Stomach smooth muscle (tissue), 2 donors: Measurements from ENCODE around the gene SLC38A9.
A peak's percentile ranks its signal among the peaks of the same experiment; 100 is the strongest.
"Not testable (repeated sequence)": the region's sequence is repeated elsewhere in the genome, so short reads cannot be mapped to it uniquely, and the experiment has no call there.

ENCODE experiments used
- H3K27ac ChIP-seq: one replicate; pipeline ENCODE4 v1.7.0; 2013; ENCODE audit warnings: mild to moderate bottlenecking, low read length, inconsistent platforms
- H3K27me3 ChIP-seq, 2 donors: one replicate each; pipeline ENCODE4 v1.7.0; 2013; ENCODE audit warnings: low read length in 2 of 2; ENCODE audit not compliant: insufficient read depth in 2 of 2, control insufficient read depth in 1 of 2
- H3K36me3 ChIP-seq, 2 donors: one replicate each; pipeline ENCODE4 v1.7.0; 2013; ENCODE audit warnings: low read length in 2 of 2; ENCODE audit not compliant: control insufficient read depth in 2 of 2, insufficient read depth in 2 of 2
- H3K4me1 ChIP-seq: one replicate; pipeline ENCODE4 v1.7.0; 2013; ENCODE audit warnings: low read length; ENCODE audit not compliant: control insufficient read depth, insufficient read depth
- H3K4me3 ChIP-seq, 2 donors: one replicate each; pipeline ENCODE4 v1.7.0; 2013; ENCODE audit warnings: low read length in 2 of 2
- H3K9ac ChIP-seq, 2 donors: one replicate each; pipeline ENCODE4 v1.7.0; 2013; ENCODE audit warnings: low read length in 2 of 2, mild to moderate bottlenecking in 1 of 2
- H3K9me3 ChIP-seq, 2 donors: one replicate each; pipeline ENCODE4 v1.7.0; 2013; ENCODE audit warnings: low read length in 2 of 2; ENCODE audit not compliant: control insufficient read depth in 2 of 2
- donor health status: healthy.
- donor health status: Pancreatic carcinoma.

SLC38A9 gene

DNA sequence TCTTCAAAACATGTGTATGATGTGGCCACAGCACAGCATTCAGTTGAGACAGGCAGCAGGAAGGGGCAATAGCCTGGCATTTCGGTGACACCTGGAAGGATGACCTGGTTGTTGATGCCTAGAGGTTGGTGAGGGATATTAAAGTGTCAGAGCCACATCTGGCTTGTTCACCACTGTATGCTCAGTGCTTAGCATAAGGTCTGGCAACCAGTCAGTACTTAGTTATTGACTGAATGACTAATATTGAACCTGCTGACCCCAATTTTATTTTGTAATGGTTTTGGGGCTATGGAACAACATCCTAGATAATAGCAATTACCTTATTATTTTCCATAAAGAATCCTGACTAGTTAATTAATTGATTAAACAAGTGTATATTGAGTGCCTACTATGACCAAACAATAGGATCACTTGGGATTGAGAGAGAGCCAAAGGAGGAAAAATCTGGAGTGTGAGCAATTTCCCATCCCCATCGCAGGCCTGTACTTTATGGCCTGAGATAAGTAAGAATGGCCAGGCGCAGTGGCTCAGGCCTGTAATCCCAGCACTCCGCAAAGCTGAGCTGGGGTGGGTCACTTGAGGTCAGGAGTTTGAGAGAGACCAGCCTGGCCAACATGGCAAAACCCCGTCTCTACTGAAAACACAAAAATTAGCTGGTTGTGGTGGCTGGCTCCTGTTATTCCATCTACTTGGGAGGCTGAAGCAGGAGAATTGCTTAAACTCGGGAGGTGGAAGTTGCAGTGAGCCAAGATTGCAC lies 91.9 kb downstream of the SLC38A9 start:
- Histone ChIP-seq H3K27ac (no peak overlapping the region), H3K9ac (no peak overlapping the region), H3K27me3 (no peaks in the 10 kb centered on the region), H3K36me3 (no peaks in the 10 kb centered on the region), H3K4me3 (no peak overlapping the region), H3K9me3 (no peaks in the 10 kb centered on the region), H3K4me1 (peaks cover 3% of the 10 kb centered on the region)

DNA sequence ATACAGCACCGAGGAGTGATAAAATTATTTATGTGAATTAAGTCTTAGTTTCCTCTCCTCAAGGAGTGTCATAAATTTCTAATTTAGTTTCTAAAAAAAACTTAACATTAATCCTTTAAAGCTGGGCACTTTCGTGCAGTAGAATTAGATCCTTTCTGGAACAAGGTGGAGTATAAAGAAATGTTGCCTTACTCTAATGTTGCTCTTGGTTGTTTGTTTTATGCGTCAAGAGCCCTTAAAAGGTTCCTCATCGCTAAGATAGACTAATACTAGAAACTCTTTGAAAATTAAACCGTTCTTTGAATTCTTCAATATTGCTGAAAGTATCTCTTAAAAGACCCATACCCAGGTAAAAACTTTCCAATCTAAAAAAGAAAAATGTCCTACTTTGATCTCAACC lies 93.8 kb downstream of the SLC38A9 start:
- Histone ChIP-seq H3K4me3 (no peak overlapping the region), H3K9ac (no peak overlapping the region), H3K9me3 (no peaks in the 10 kb centered on the region), H3K27me3 (no peaks in the 10 kb centered on the region), H3K36me3 (no peaks in the 10 kb centered on the region), H3K27ac (no peak overlapping the region), H3K4me1 (peaks cover 3% of the 10 kb centered on the region)

DNA sequence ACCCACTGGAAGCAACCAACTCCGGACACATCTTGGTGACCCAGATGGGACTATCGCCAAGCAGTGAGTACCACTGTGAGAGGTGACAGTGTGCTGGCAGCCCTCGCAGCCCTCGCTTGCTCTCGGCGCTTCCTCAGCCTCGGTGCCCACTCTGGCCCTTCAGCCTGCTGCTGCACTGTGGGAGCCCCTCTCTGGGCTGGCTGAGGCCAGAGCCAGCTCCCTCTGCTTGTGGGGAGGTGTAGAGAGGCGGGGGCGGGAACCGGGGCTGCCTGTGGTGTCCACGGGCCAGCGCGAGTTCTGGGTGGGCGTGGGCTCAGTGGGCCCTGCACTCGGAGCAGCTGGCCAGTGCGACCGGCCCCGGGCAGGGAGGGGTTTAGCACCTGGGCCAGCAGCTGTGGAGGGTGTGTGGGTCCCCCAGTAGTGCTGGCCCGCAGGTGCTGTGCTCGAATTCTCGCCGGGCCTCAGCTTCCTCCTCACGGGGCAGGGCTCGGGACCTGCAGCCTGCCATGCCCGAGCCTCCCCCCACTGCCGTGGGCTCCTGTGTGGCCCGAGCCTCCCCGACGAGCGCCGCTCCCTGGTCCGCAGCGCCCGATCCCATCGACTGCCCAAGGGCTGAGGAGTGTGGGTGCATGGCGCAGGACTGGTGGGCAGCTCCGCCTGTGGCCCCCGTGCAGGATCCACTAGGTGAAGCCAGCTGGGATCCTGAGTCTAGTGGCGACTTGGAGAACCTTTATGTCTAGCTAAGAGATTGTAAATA lies 98.8 kb downstream of the SLC38A9 start:
- no peak overlapping the region for H3K4me3 ChIP-seq
- no peaks in the 10 kb centered on the region for H3K36me3 ChIP-seq
- H3K27ac ChIP-seq, result no peak overlapping the region
- H3K9me3 ChIP-seq, result no peaks in the 10 kb centered on the region
- no peaks in the 10 kb centered on the region for H3K4me1 ChIP-seq
- H3K27me3 ChIP-seq, result no peaks in the 10 kb centered on the region
- H3K9ac ChIP-seq, result no peak overlapping the region

DNA sequence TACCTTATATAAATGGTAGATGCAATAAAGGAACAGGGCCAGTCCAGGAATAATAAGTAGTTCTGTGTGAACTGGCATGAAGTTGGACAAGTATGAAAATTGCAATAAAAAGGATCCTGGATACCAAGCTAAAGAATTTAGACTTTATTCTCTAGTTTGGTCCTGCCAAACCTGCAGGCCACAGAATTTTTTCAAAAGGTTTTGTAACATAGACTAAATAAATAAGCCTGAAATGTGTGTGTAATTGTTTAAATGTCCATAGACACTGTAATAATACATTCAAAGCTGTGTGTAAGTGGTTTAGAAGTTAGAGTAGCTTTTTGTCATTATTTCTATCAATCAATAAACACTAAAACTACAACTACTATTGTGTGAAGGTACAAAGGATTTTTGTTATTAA lies 101.6 kb downstream of the SLC38A9 start:
- H3K4me3 ChIP-seq, result no peak overlapping the region
- no peak overlapping the region for H3K9ac ChIP-seq
- H3K27me3 ChIP-seq, result no peaks in the 10 kb centered on the region
- no peak overlapping the region for H3K27ac ChIP-seq
- H3K4me1 ChIP-seq, result no peaks in the 10 kb centered on the region
- no peaks in the 10 kb centered on the region for H3K9me3 ChIP-seq
- no peaks in the 10 kb centered on the region for H3K36me3 ChIP-seq

DNA sequence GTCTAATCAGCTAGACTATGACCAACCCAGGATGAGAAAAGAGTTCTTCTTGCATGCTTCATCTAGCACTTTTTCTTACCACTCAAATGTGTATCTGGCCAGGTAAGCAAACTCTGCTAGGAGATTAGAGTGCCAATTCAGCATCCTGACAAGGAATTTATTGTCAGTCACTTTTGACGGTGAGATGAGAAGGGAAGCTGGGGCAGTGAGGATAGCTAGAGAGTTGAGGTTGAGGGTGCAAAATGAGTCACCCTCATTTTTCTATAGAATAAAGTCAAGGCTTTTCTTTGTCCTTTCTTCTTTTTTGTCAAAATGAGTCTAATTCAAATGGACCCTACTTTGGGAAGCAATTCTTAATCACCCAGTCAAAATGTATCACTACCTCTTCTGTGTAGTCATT lies 102.7 kb downstream of the SLC38A9 start:
- no peaks in the 10 kb centered on the region for H3K4me1 ChIP-seq

DNA sequence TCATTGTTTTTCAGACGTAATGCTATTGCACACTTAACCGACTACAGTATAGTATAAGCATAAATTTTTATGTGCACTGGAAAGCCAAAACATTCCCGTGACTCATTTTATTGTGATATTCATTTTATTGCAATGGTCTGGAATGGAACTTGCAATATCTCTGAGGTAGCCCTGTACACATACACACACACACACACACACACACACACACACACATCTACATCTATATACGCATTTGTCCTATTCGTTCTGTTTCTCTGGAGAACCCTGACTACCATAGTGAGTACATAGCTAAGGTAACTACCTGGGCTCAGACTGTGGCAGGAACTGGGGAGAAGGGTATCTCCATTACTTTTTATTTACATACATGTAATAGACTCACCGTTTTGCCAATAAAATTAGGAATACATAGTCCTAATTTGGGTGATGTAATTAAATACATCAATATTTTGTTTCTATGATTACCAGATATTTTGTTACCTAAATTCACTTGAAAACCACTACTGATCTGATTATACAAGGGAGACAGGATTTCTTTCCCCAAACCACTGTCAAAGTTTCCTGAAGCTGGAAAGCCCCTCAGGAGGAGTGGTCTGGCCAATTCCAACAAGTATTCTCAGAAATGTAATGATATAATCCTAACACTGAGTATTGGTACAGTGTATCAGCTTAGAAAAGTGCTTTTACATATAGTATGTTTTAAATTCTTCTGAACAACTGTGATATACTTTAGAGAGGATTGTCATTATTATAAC lies 103.4 kb downstream of the SLC38A9 start:
- no peak overlapping the region for H3K4me3 ChIP-seq
- H3K9ac ChIP-seq, result no peak overlapping the region
- no peaks in the 10 kb centered on the region for H3K36me3 ChIP-seq
- H3K27me3 ChIP-seq, result no peaks in the 10 kb centered on the region
- no peak overlapping the region for H3K27ac ChIP-seq
- no peaks in the 10 kb centered on the region for H3K4me1 ChIP-seq
- H3K9me3 ChIP-seq, result no peaks in the 10 kb centered on the region

More for the DNA sequence above, 102.7 kb downstream of the SLC38A9 start:
- Histone ChIP-seq H3K27ac (no peak overlapping the region), H3K9ac (no peak overlapping the region), H3K9me3 (no peaks in the 10 kb centered on the region), H3K36me3 (no peaks in the 10 kb centered on the region), H3K4me3 (no peak overlapping the region), H3K27me3 (no peaks in the 10 kb centered on the region)

DNA sequence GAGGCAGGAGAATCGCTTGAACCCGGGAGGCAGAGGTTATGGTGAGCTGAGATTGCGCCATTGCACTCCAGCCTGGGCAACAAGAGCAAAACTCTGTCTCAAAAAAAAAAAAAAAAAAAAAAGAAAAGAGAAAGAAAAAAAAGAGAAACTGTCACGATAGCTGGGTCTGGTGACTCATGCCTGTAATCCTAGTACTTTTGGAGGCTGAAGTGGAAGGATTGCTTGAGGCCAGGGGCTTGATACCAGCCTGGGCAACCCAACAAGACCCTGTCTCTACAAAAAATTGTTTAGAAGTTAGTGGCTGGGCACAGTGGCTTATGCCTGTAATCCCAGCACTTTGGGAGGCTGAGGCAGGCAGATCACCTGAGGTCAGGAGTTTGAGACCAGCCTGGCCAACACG lies 104.8 kb downstream of the SLC38A9 start:
- H3K4me1 ChIP-seq, H3K27ac ChIP-seq, H3K9ac ChIP-seq, H3K36me3 ChIP-seq, H3K4me3 ChIP-seq, H3K27me3 ChIP-seq, H3K9me3 ChIP-seq: not testable (repeated sequence)

DNA sequence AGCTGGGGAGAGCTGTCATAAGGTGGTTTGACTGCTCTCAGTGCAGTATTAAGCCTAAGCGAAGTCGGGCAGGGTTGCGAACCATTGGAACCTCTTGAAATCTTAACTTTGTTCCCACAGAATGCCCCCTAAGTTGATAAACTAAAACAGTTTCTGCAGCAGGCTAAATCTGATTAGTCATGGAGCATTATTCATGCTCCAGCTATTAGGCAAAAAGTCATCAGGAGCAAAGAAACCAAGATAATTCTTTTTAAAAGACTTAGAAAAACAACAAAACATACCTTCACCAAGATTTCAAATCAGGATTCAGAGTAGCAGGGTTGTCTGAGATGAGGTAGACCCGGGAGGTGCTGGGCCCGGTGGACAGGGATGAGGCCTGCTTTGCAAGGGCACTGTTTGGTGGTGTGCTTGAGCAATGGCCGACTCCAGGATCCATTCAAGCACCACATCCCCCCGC lies 107.5 kb downstream of the SLC38A9 start:
- no peaks in the 10 kb centered on the region for H3K36me3 ChIP-seq
- H3K4me1 ChIP-seq, result peaks cover 28% of the 10 kb centered on the region
- no peaks in the 10 kb centered on the region for H3K27me3 ChIP-seq
- H3K9me3 ChIP-seq, result no peaks in the 10 kb centered on the region
- H3K27ac ChIP-seq, result no peak overlapping the region
- H3K9ac ChIP-seq, result no peak overlapping the region
- no peak overlapping the region for H3K4me3 ChIP-seq

DNA sequence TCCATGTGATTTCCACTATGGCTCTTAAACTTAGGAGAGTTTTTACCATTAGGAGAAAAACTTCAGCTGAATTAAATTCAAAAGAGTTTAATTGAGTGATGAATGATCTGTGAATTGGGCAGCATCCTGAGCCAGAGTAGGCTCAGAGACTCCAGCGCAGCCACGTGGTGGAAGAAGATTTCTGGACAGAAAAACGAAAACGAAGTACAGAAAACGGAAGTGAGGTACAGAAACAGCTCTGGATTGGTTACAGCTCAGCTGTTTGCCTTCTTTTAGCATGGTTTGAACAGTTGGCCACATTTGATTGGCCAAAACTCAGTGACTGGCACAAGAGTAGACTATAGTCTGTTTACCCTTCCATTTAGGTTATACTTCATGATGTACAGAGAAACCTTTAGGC lies 108.2 kb downstream of the SLC38A9 start:
- no peaks in the 10 kb centered on the region for H3K9me3 ChIP-seq
- H3K36me3 ChIP-seq, result no peaks in the 10 kb centered on the region
- no peak overlapping the region for H3K4me3 ChIP-seq
- peaks cover 32% of the 10 kb centered on the region for H3K4me1 ChIP-seq
- H3K27ac ChIP-seq, result peak overlapping the region; percentile 12
- no peaks in the 10 kb centered on the region for H3K27me3 ChIP-seq
- no peak overlapping the region for H3K9ac ChIP-seq

DNA sequence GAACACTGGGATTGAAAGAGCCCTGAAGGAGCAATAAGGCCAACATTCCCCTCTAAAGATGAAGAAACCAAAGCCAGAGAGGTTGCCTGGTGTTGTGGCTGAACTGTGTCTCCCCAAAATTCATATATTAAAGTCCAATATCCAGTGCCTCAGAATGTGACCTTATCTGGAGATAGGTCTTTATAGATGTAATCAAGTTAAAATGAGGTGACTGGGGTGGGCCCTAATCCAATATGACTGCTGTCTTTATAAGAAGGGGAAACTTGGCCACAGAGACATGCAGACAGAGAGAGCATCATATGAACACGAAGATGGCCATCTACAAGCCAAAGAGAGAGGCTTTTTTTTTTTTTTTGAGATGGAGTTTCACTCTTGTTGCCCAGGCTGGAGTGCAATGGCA lies 110.5 kb downstream of the SLC38A9 start:
- no peaks in the 10 kb centered on the region for H3K9me3 ChIP-seq
- peak overlapping the region; percentile 90 for H3K27ac ChIP-seq
- peak overlapping the region in 1 of 2 donors; percentile 60 for H3K4me3 ChIP-seq
- H3K9ac ChIP-seq, result peak overlapping the region; percentile 43 to 60
- no peaks in the 10 kb centered on the region for H3K36me3 ChIP-seq
- peaks cover 45% of the 10 kb centered on the region for H3K4me1 ChIP-seq
- H3K27me3 ChIP-seq, result no peaks in the 10 kb centered on the region
